Hepatocyte (in vitro differentiated cells): Measurements from ENCODE around the gene SEMA5A. TPM values are rescaled to one million over a fixed set of nuclear protein-coding genes. Genes with fewer than 3 reads are reported as not detected.

Source experiments
- DNase-seq: peaks from one replicate; pipeline ENCODE4 v3.0.0-alpha.2; 2016; ENCODE audit warnings: low spot score
- H2AFZ ChIP-seq: fragments of 200-600 bp; sonication (generic); 2 replicates; pipeline ENCODE4 v1.6.0; 2016; ENCODE audit warnings: antibody characterized with exemption, mild to moderate bottlenecking
- H3K27ac ChIP-seq: fragments of 200-600 bp; sonication (generic); 2 replicates; pipeline ENCODE4 v1.5.1; 2016; ENCODE audit warnings: mild to moderate bottlenecking
- H3K27me3 ChIP-seq: fragments of 200-600 bp; sonication (generic); 2 replicates; pipeline ENCODE4 v1.6.1; 2016
- H3K36me3 ChIP-seq: fragments of 200-600 bp; sonication (generic); replicated peaks from 2 replicates; pipeline ENCODE4 v1.5.1; 2016; ENCODE audit warnings: low read depth; ENCODE audit not compliant: insufficient read depth
- H3K4me1 ChIP-seq: fragments of 200-600 bp; sonication (generic); 2 replicates; pipeline ENCODE4 v1.5.1; 2016; ENCODE audit warnings: mild to moderate bottlenecking, moderate library complexity; ENCODE audit not compliant: insufficient read depth
- H3K4me2 ChIP-seq: fragments of 200-600 bp; sonication (generic); 2 replicates; pipeline ENCODE4 v1.6.0; 2016
- H3K4me3 ChIP-seq: fragments of 200-600 bp; sonication (generic); 2 replicates; pipeline ENCODE4 v1.5.1; 2016; ENCODE audit warnings: mild to moderate bottlenecking
- H3K79me2 ChIP-seq: fragments of 200-600 bp; sonication (generic); 2 replicates; pipeline ENCODE4 v1.6.0; 2017; ENCODE audit warnings: mild to moderate bottlenecking
- H3K9me2 ChIP-seq: fragments of 200-600 bp; sonication (generic); replicated peaks from 2 replicates; pipeline ENCODE4 v1.6.0; 2017; ENCODE audit warnings: mild to moderate bottlenecking; ENCODE audit not compliant: insufficient read depth
- H3K9me3 ChIP-seq: fragments of 200-600 bp; sonication (generic); 2 replicates; pipeline ENCODE4 v1.5.1; 2016; ENCODE audit warnings: low read depth, mild to moderate bottlenecking
- H4K20me1 ChIP-seq: fragments of 200-600 bp; sonication (generic); 2 replicates; pipeline ENCODE4 v1.6.0; 2016; ENCODE audit warnings: mild to moderate bottlenecking; ENCODE audit not compliant: insufficient read depth, poor library complexity, severe bottlenecking
- EZH2 ChIP-seq: fragments of 200-600 bp; sonication (generic); IDR thresholded peaks from 2 replicates; pipeline ENCODE4 v1.6.1; 2016; ENCODE audit warnings: antibody characterized with exemption, mild to moderate bottlenecking, borderline replicate concordance
- EZH2phosphoT487 ChIP-seq: fragments of 200-600 bp; sonication (generic); IDR thresholded peaks from one replicate; pipeline ENCODE4 v1.6.1; 2018; ENCODE audit warnings: antibody characterized with exemption, mild to moderate bottlenecking, low read depth, moderate library complexity; ENCODE audit not compliant: unreplicated experiment, severe bottlenecking
- WGBS: methylation state at CpG from one replicate; pipeline ENCODE4 v1.1.6; 2016; ENCODE audit warnings: low lambda C conversion rate; ENCODE audit errors: missing lambda C conversion rate; 5-methylcytosine and 5-hydroxymethylcytosine counted together
- polyA plus RNA-seq: library from polyadenylated mRNA; unstranded; fragments of >200 nt; fragmentation: Nextera tagmentation; extraction: Ambion mirVana; gene quantifications from 2 replicates; pipeline ENCODE4 v1.2.1, GENCODE V29; 2016
- total RNA-seq: library from RNA; depleted of rRNA; stranded (reverse); fragments of >200 nt; gene quantifications from 2 replicates; pipeline ENCODE4 v1.2.3, GENCODE V29; 2014
- TF ChIP-seq, protein P1 (sequence below): fragments of 200-600 bp; sonication (generic); IDR thresholded peaks from 2 replicates; pipeline ENCODE4 v1.5.1; 2016; ENCODE audit warnings: antibody characterized with exemption, mild to moderate bottlenecking; ENCODE audit not compliant: poor library complexity

The SEMA5A gene
- total and polyA plus RNA-seq, 2 experiments from 2014 or later: 10.7 to 21.7 TPM

DNA sequence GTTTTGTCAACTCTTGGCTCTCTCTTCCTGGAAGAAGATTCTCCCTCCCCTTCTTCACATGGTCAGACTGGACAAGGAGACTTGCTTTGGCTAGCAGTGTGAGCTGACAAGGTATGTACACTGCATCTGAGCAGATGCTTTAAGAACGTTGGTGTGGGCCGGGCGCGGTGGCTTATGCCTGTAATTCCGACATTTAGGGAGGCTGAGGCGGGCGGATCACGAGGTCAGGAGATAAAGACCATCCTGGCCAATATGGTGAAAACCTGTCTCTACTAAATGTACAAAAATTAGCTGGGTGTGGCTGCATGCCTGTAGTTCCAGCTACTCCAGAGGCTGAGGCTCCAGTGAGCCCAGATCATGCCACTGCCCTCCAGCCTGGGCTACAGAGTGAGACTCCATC lies 26.4 kb upstream of the SEMA5A start:
- Histone ChIP-seq H3K4me3 (no peak overlapping the region), H3K4me1 (no peaks in the 10 kb centered on the region), H3K36me3 (no peaks in the 10 kb centered on the region), H3K27ac (no peak overlapping the region), H2AFZ (no peak overlapping the region), H4K20me1 (no peaks in the 10 kb centered on the region), H3K27me3 (no peaks in the 10 kb centered on the region), H3K9me3 (no peaks in the 10 kb centered on the region), H3K79me2 (no peaks in the 10 kb centered on the region), H3K9me2 (no peaks in the 10 kb centered on the region), H3K4me2 (no peak overlapping the region)
- no peak for DNase-seq
- WGBS: 97% methylated on average over 8 of the region's 8 CpGs
- no peak for TF ChIP-seq EZH2phosphoT487

- Histone ChIP-seq H3K36me3 (no peaks in the 10 kb centered on the region), H3K4me2 (no peak overlapping the region), H3K4me3 (no peak overlapping the region), H3K27ac (no peak overlapping the region), H3K9me2 (no peaks in the 10 kb centered on the region), H4K20me1 (no peaks in the 10 kb centered on the region), H3K4me1 (no peaks in the 10 kb centered on the region), H3K27me3 (no peaks in the 10 kb centered on the region), H3K9me3 (no peaks in the 10 kb centered on the region), H2AFZ (no peak overlapping the region), H3K79me2 (no peaks in the 10 kb centered on the region)
- no peak for DNase-seq
- no peak for TF ChIP-seq EZH2phosphoT487
- TF ChIP-seq, protein P1, sequence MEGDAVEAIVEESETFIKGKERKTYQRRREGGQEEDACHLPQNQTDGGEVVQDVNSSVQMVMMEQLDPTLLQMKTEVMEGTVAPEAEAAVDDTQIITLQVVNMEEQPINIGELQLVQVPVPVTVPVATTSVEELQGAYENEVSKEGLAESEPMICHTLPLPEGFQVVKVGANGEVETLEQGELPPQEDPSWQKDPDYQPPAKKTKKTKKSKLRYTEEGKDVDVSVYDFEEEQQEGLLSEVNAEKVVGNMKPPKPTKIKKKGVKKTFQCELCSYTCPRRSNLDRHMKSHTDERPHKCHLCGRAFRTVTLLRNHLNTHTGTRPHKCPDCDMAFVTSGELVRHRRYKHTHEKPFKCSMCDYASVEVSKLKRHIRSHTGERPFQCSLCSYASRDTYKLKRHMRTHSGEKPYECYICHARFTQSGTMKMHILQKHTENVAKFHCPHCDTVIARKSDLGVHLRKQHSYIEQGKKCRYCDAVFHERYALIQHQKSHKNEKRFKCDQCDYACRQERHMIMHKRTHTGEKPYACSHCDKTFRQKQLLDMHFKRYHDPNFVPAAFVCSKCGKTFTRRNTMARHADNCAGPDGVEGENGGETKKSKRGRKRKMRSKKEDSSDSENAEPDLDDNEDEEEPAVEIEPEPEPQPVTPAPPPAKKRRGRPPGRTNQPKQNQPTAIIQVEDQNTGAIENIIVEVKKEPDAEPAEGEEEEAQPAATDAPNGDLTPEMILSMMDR: no peak
- no peak for TF ChIP-seq EZH2
- WGBS: 87% methylated on average over 6 of the region's 6 CpGs
These were observed 25.0 kb upstream of the SEMA5A start for GRCh38 chr5:9570876-9571275.

GRCh38 chr5:9567039-9567438 lies 21.2 kb upstream of the SEMA5A start:
- H4K20me1 ChIP-seq: no peaks in the 10 kb centered on the region
- H3K9me3 ChIP-seq: no peaks in the 10 kb centered on the region
- no peak overlapping the region for H3K4me2 ChIP-seq
- no peaks in the 10 kb centered on the region for H3K9me2 ChIP-seq
- TF ChIP-seq EZH2: no peak
- TF ChIP-seq EZH2phosphoT487: no peak
- TF ChIP-seq, protein P1: no peak
- H3K4me3 ChIP-seq: no peak overlapping the region
- no peaks in the 10 kb centered on the region for H3K79me2 ChIP-seq
- no peaks in the 10 kb centered on the region for H3K4me1 ChIP-seq
- no peak overlapping the region for H2AFZ ChIP-seq
- no peak for DNase-seq
- no peak overlapping the region for H3K27ac ChIP-seq
- no peaks in the 10 kb centered on the region for H3K27me3 ChIP-seq
- H3K36me3 ChIP-seq: no peaks in the 10 kb centered on the region

GRCh38 chr5:9564752-9565151 lies 18.9 kb upstream of the SEMA5A start:
- no peaks in the 10 kb centered on the region for H3K4me1 ChIP-seq
- H3K4me2 ChIP-seq: no peak overlapping the region
- no peak overlapping the region for H2AFZ ChIP-seq
- TF ChIP-seq, protein P1: no peak
- TF ChIP-seq EZH2phosphoT487: no peak
- no peak for TF ChIP-seq EZH2
- H3K9me3 ChIP-seq: no peaks in the 10 kb centered on the region
- H3K36me3 ChIP-seq: no peaks in the 10 kb centered on the region
- H3K4me3 ChIP-seq: no peak overlapping the region
- H4K20me1 ChIP-seq: no peaks in the 10 kb centered on the region
- WGBS: 78% methylated on average over 4 of the region's 4 CpGs
- no peaks in the 10 kb centered on the region for H3K79me2 ChIP-seq
- no peak overlapping the region for H3K27ac ChIP-seq
- H3K9me2 ChIP-seq: no peaks in the 10 kb centered on the region
- H3K27me3 ChIP-seq: no peaks in the 10 kb centered on the region
- no peak for DNase-seq
